ENCODE measurements around the gene C5orf46.

Gene C5orf46

GRCh38 chr5:147906326-147907095, at the start of gene C5orf46:
C5orf46 (minus strand) TSS chr5:147906538; CDS start chr5:147906501, 37 bp downstream.
- no peak for DNase-seq

DNA sequence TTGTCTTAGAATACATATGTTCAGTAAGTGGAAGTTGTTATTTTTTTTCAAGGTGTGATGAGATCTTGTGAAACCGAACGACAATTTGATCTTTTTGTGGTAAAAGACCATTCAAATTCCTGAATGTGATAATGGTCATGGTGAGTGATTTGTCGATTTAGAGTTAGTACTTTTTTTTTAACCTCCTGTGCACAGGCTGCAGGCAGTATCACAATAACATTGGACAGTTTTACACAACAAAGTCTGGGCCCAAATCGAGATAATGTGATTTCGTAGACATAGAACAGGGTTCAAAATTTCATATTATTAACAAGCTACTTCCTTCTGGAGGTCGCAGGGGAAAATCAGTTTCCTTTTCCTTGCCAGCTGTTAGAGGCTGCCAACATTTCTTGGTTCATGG, 48.6 kb upstream of the C5orf46 start:
- DNase-seq: no peak

DNA sequence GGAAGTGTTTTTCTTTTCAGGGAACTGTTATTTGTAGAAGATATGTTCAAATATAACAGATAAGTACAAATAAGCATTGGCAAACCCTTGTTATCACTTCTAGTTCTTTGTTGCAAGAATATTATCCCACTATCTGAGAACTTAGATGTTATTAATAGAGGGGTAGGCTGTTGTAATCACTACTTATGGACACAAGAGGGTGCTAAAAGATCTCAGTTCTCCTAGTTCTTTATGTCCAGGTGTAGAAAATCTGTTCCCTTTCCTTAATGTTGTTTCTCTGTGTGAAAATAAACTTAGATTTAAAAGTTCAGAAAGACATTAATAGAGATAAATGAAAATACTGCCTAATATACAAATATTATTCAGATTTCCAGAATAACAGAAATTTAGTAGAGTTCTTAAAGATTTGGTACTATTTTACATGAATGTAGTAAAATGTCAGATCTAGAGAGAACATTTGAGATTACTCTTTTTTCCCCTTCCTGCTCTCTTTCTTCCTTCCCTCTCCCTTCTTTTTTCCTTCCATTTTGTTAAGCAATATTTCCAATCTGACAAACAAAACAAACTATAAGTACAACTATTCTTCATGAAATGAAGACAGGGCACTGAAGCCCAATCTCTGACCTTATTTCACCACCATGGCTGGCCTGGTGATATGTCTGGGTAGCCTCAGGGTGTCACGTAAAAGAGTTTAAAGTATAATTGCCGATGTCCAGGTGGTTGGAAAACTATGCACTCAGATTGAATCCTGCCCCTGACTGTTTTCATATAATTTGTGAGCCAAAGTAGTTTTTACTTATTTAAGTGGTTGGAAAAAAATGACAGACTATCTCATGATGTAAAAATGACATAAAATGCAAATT, 43.6 kb upstream of the C5orf46 start:
- peak; percentile 73 for DNase-seq

GRCh38 chr5:147946658-147947274, 40.4 kb upstream of the C5orf46 start:
- DNase-seq: peak; percentile 50

DNA sequence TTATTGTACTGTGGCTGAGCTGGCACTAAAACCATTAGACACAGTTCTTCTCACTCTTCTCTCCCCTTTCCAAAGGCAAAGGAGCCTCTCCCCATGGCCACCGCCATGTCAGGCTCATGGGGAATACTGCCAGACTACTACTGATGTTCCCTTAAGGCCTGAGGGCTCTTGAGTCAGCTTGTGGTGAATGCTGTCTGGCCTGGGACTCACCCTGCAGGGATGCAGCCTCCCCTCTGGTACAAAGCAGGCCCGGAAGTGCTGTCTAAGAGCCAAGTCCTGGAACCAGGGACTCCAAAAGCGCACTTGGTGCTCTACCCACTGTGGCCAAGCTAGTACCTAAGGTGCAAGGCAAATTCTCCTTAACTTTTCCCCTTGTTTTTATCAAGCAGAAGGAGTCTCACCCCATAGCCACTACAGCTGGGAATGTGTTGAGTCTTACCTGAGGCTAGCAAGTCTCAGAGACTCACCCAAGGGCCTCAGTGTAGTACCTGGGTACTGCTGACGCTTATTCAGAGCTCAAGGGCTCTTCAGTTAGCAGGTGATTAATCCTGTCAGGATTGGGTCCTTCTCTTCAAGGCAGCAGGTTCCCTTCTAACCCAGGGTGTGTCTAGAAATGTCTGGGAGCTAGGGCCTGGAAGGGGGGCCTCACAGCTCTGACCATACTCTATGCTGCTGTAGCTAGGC, 33.2 kb upstream of the C5orf46 start:
- no peak for DNase-seq

DNA sequence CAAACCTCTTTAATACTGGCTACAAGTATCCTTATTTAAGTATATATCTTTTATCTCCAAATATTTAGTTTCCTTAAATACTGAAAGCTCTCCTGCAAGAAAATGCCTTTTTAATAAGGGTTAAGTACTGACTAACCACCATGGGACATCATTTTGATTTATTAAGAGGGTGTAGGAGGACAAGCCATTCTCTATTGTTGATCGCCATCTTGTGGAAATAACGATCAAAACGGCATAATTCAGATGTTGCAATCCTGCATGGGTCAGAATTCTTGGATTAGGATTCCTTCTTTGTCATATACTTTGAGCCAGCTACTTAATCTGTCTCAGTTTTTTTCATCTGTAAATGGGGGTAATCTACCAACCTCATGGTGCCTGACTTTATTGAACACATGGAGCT, 28.7 kb upstream of the C5orf46 start:
- DNase-seq: peak; percentile 64

DNA sequence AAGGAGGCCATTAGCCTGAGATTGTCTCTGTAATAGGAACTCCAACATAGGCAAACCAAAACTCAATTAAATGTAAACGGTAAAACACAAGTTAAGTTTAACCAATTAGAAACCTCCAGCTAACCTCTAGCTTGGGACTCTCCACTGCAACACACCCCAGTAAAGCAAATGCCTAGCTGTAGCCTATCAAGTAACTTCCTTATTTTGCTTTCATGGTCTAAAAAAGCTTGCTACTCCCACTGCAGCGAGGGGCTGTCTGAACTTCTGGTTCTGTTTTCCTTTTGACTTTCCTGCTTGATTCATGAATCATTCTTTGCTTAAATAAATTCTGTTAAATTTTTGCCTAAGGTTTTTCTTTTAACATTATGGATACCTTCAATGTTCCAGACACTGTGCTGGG, 24.4 kb upstream of the C5orf46 start:
- no peak for DNase-seq

GRCh38 chr5:147927901-147928300, 21.6 kb upstream of the C5orf46 start:
- no peak for DNase-seq

DNA sequence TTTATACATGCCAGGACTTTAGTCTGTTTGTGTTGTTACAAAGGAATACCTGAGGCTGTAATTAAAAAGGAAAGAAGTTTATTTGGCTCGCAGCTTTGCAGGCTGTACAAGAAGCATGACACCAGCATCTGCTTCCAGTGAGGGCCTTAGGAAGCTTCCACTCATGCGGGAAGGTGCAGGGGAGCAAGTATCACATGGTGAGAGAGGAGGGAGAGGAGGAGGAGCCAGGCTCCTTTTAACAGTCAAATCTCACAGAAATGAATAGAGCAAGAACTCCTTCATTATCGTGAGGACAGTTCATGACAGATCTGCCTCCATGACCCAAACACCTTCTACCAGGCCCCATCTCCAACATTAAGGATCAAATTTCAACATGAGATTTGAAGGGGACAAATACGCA, 18.7 kb upstream of the C5orf46 start:
- no peak for DNase-seq

GRCh38 chr5:147921136-147921535, 14.8 kb upstream of the C5orf46 start:
- no peak for DNase-seq

DNA sequence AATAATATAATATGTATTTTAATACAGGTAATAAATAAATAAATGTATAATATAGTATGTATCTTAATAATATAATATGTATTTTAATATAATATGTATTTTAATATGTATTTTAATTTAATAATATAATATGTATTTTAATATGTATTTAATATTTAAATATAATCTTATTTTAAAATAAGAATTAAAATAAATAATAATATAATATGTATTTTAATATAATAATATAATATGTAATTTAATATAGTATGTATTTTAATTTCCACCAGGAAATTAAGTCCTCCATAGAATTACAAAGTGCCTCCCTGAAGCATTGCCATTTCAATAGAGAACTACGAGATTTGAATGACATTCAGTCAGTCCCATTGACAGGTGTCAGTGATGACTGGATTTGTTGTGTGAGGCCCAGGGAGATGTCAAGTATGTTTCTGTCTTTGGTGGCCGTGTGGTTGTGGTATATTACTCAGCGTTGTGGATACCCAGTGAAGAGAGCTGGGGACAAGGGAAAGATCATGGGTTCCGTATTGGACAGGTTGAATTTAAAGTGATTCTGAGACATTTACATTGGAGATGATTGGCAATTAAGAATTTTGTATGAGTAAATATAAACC, 14.2 kb upstream of the C5orf46 start:
- DNase-seq: no peak

- DNase-seq: no peak
These were observed 12.6 kb upstream of the C5orf46 start for GRCh38 chr5:147918899-147919298.

DNA sequence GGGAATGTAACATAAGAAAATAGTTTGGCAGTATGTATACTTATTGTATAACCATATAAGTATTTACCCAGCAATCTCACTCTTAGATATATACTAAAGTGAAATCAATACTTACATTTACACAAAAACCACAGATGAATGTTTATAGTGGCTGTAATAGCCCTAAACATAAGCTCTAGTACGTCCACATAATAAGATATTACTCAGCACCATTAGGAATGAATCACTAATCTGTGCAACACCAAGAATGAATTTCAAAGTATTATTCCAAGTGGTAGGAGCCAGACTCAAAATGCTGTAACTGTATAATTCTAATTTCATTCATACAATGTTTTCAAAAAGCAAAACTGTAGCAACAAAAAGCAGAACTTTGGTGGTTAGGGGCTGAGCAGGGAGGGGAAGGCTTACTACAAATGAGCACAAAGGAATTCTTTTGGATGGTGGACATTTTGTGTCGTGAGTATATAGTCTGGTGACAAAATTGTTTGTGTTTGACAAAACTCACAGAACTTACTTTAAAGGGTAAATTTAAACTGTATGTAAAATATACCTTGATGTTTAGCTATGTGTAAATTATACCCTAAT, 11.9 kb upstream of the C5orf46 start:
- DNase-seq: no peak

GRCh38 chr5:147913786-147914185, 7.4 kb upstream of the C5orf46 start:
- no peak for DNase-seq

GRCh38 chr5:147912011-147912410, 5.7 kb upstream of the C5orf46 start:
- DNase-seq: no peak

- DNase-seq: no peak
These were observed 5.1 kb upstream of the C5orf46 start for GRCh38 chr5:147911427-147911826.

DNA sequence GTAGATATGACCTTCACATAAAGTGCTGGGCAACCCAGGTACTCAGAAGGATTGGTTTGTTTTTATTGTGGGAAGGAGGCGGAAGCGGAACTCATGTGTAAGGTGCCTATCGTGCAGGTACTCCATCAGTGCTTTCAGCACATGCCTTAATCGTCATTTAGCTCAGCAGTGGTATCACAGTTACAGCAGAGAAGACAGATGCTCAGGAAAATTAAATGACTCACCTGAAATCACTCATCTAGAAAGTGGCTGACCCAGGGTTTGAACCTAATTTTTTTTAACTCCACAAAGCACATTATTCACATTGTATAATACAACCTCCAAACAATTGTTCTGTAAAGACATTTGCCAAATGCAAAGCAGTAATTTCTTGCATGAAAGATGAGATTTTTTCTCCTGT, 2.2 kb downstream of the C5orf46 start:
- no peak for DNase-seq

DNA sequence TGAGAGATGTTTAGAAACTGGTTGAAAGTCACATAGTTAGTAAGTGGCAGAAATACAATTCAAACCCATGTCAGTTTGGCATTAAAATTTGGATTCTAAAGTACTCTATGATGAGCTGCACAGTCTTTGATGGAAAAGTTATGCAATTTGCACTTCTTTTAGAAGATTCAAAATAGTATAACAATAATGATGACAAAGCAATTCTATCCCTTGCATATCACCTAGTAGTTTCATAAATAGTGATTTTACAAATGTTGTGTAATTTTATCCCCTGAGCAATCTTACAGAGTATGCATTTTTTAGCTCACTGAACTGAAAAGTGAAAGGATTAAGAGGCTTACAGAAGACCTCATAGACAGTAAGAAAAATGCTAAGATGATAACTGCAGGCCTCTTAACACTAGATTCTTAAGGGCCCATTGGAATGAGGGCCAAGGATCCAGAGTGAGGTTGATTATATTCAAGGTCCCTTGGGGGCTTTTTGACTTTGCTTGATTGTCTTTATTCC, 3.7 kb downstream of the C5orf46 start:
- peak; percentile 1 for DNase-seq

DNA sequence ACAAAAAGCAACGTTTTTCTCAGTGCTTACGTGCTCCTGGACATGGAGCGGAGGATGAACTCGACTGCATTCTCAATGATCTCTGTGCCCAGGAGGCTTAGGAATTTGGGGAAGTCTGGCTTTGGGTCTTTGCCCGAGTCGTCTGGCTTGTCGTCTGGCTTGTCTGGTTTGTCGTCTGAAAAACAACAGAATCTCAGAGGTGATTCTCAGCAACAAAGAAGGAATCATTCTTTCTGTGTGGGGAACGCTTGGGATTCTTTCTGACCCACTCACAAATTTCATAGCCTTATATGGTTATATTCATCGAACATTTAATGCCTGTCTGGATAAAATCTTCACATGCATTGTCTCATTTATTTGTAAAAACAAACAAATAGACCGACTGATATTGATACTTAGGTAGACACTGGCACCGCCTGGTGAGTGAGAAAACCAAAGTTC, 4.7 kb downstream of the C5orf46 start:
- no peak for DNase-seq

GRCh38 chr5:147898875-147899401, 7.4 kb downstream of the C5orf46 start:
- peak; percentile 5 for DNase-seq

GRCh38 chr5:147895864-147896263, 10.5 kb downstream of the C5orf46 start:
- DNase-seq: no peak

DNA sequence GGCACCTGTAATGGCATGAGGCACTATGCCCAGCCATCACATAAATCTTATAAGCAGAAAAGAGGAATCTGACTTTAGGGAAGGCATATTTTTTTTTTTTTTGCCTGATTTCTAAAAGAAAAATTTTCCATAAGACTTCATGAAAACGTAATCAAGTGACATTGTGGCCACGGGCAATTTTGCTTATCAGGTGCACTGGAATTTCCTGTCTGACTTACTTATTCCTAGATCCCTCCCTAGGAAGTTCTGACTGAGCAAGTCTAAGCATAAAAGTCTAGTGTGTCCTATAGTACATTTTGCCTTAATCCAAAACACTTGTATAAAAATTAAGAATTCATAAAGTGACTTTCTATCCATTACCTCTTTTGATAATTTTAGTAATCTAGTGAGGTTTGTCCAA, 12.5 kb downstream of the C5orf46 start:
- no peak for DNase-seq

Measured in NCI-H82 (cell line).